Stimulated activated CD4-positive, alpha-beta T cell treated with anti-CD3 and anti-CD28 coated beads, TNF-alpha, amount 100 ng/mL, for 48 hours (primary cell): ENCODE data around the gene IMMP2L.
"Not testable (repeated sequence)": the region's sequence is repeated elsewhere in the genome, so short reads cannot be mapped to it uniquely, and the experiment has no call there.

Source experiments
- DNase-seq, 3 donors: peaks; one replicate each; pipeline ENCODE4 v3.0.0-alpha.2; 2020; ENCODE audit warnings: low read depth in 3 of 3

Gene IMMP2L

DNA sequence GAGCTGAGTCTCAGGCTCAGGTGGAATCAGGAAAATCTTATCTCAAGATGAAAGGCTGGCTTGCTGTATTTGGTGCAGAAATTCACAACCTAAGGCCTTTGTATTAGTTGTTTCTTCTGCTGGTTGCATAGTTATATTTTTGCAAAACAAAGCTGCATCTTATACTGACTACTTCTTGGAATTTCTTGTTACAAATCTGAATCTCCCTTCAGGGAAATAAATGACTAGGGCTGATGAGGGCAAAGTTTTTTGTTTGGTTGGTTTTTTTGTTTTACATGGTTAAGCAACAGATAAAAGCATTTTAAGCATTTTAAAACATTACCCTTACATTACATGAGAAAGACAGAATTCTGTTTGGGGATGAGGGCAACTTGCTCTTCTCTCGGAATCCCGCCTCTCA lies 485.3 kb downstream of the IMMP2L start:
- no peak for DNase-seq

DNA sequence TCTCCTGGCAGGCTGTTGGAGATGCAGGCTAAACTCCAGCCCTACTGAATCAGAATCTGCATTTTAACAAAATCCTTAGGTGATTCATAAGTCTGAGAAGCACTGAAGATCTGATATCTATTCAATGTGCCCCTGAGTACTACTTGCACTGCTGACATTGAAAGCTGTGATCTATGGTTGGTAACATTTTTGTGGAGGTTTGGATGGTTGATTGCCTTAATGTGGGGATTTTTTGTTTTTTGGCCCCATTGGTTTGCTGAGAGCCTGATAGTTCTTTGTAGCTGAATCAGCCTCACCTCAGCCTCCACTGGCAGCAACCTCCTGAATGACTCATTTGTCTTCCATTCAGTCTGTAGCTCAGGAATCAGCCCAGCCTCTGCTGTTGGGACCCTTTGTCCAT lies 486.1 kb downstream of the IMMP2L start:
- DNase-seq, result no peak

DNA sequence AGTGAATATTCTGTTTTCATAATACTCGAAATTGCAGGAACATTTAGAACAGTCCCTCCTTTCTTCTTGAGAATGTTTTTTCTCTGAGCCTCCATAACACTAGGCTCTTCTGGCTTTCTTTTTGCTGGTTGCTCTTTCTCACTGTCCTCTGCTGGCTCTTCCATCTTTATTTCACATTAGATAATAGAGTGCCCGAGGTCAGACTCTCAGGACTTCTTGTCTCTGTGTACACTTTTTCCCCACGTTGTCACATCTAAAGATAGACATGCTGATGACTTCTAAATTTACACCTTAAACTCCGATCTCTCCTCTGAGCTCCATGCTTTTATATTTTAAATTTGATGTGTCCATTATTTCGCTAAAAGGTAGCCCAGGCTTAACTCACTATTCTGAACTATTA lies 486.8 kb downstream of the IMMP2L start:
- no peak for DNase-seq

DNA sequence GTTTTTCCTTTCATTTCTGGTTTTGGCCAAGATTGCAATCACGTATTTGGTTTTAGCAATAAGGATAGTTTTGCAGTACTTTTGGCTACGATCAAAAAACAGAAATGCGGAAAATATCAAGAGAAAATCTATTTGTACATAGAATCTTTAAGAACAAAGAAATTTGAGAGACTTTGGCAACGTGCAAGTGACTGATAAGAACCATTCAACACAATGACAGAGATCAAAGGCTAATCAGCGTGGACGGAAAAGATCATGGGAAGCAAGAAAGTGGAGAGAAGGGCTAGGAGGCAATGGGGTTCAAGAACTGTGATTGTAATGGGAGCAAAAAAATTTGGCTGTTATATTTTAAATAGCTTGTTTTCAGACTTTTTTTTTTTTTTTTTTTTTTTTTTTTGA lies 487.5 kb downstream of the IMMP2L start:
- no peak for DNase-seq

DNA sequence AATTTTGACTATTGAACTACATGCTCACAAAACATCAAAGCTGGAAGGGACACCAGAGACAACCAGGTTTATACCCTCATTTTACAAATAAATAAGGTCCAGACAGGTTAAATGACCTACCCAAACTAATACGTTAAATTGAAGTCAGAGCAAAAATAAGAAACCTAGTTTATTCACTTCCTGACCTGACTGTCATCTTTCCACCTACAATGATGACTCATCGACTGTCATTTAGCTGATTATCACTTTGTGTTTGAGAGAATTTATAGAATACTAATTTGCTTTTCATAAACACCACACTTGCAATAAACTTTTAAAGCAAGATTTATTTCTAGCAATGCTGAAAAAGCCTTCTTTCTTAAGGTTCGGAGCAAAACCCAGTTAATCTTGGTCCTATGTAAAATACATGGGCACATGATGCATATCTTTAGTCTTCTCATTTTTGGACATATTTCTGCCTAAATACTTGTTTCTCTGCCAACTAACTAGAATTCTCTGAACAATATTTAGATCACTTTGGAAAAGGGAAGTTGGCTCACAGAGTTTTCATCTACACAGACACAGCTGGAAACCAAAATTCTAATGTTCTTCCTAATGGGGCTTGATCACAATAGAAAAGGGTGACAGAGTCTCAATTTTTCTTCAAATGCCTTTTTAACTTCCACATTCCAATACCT lies 488.1 kb downstream of the IMMP2L start:
- DNase-seq, result no peak

DNA sequence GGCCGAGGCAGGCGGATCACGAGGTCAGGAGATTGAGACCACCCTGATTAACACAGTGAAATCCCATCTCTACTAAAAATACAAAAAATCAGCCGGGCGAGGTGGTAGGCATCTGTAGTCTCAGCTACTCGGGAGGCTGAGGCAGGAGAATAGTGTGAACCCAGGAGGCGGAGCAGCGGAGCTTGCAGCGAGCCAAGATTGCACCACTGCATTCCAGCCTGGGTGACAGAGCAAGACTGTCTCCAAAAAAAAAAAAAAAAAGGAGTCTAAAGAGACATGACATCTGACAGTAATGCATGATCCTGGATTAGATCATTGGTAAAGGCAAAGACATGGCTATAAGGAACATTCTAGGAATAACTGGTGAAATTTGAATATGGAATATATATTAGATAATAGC lies 489.6 kb downstream of the IMMP2L start:
- not testable (repeated sequence) for DNase-seq

DNA sequence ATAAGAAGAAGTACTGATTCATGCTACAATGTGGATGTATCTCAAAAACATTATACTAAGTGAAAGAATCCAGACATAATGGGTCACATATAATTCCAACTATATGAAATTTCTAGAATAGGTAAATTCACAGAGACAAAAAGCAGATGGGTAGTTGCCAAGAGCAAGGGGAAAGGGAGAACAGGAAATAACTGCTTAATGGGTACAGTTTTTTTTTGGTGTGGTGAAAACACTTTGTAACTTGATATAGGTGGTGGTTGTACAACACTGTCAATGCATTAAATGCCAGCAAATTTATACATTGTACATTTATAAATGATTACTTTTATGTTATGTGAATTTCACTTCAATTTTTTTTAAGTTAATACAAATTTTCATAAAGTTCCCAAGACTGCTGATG lies 490.7 kb downstream of the IMMP2L start:
- no peak for DNase-seq

DNA sequence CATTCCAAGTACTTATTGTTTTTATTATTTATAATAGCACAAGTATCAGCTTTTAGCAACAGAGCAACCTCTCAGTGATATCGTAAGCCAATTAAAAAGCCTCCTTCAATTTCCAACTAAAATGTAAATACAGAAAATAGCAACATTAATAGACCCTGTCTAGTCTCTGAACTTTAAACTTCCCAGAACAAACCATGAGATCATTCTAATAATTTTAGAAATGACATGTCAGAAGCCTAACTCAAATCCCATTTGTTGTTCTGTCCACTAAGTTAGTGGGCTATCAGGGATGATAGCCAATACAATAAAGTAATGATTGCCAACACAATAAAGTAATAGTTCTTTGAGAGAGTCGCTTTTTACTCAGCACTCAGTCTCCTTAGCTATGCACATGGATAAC lies 493.7 kb downstream of the IMMP2L start:
- no peak for DNase-seq

DNA sequence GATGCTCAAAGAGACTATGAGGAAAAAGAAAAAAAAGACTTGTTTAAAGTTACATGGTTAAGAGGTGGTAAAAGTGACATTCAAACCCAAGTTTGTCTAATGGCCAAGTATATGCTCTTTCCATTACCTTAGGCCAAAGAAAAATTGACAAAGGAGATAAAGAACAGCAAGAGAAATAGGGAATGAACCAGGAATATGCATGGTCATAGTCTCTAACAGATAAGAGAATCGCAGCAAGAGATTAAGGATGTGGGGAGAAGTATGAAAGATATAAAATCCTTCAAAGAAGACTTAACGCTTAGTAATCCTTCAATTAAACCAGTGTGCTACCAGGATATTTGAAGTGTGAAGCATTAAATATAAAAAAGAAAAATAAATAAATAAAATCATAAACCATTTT lies 494.6 kb downstream of the IMMP2L start:
- no peak for DNase-seq

DNA sequence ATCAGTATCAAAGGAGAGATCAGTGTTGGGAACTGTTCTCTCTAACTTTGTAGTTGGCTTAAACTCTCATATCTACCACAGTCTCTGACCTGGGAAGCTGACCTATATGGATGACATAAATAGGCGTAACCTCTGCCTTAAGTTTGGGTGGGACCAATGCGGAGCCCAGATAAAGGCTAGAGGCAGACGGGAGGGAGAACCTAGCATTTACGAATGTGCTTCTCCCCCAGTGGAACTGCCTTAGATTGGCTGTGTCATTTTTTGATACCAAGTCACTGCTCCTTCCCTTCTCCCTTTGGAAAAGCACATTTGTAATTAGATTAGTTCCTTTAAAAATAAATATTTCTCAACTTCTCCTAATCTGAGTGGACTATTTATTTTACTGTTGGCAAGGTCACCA lies 495.0 kb downstream of the IMMP2L start:
- DNase-seq, result no peak

DNA sequence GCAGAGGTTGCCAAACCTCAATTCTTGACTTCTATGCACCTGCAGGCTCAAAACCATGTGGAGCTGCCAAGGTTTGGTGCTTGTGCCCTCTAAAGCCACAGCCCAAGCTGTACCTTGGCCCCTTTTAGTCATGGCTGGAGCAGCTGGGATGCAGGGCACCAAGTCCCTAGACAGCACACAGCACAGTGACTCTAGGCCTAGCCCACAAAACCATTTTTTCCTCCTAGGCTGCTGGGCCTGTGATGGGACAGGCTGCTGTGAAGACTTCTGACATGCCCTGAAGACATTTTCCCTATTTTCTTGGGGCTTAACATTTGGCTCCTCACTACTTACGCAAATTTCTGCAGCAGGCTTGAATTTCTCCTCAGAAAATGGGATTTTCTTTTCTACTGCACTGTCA lies 499.1 kb downstream of the IMMP2L start:
- DNase-seq, result no peak

DNA sequence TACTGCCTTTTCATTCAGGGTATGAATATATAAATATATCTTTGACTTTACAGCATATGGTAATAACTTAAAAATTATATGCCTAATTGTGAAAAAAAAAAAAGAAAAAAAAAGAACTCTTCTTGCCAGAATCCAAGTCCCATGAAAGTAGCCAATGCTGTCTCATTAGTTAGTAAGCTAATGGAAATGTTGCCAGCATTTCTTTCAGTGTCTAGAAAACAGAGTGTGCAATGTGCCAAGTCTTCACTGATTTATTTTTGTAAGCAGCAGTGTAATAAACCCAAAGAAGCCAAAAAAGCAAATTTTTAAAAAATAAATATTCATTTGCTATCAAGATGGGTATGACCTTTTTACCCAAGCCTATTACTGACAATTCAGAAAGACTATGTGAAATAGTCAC lies 502.5 kb downstream of the IMMP2L start:
- no peak for DNase-seq

DNA sequence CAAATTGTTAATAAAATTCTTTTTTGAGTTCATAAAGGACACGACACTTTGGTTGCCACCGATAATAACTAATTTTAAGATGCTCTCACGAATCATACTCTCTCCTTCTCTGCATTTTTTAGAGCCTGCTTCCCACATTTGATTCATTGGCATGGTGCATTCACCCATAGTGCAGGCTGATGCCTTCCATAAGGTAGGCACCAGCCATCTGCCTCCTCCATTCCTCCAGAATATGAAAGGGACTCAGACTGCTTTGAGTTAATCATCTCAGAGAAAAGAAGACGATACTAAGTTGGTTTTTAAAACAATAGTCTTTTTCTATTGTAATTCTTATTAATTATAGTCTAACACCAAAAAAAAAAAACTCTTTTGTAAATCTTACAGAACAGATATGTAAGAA lies 505.2 kb downstream of the IMMP2L start:
- DNase-seq, result no peak

DNA sequence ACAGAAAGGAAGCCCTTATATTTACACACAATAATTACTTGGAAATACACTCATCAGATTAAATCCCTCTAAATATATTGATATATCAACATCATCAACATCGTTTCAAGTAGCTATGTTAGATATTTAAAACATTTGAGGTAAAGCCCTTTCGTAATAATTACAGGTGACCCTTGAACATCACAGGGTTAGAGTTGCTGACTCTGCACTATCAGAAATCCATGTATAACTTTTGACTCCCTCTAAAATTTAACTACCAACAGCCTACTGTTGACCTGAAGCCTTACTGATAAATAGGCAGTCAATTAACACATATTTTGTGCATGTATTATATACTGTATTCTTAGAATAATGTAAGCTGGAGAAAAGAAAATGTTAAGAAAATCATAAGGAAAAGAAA lies 505.9 kb downstream of the IMMP2L start:
- no peak for DNase-seq

DNA sequence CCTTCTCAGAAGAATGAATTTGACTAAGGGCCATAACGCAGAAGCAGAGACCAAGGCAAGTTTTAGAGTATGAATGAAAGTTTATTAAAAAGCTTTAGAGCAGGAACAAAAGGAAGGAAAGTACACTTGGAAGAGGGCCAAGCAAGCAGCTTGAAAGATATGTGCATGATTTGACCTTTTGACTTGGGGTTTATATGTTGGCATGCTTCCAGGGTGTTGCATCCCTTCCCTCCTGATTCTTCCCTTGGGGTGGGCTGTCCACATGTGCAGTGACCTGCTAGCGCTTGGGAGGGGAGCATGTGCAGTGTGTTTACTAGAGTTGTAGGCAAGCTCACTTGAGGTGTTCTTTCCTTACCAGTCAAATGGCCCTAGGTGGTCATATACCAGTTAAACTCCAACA lies 509.3 kb downstream of the IMMP2L start:
- no peak for DNase-seq

DNA sequence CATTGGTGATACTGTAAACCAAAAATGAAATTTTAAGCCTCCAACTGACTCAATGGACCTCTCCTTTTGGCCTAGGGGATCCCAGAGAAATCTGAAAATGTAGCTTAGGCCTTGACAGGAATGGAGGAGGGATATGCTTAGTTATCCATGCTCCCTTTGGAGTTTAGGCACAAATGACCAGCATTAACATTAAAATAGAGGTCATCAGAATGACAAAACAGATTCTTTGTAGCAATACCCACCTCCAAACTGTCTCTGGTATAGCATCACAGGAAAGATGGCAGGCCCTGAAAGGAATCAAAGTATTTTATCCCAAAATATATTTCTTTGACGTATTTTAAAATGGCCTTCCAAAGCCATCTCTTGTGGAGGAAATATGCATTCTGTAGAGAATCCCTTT lies 510.5 kb downstream of the IMMP2L start:
- DNase-seq, result no peak

DNA sequence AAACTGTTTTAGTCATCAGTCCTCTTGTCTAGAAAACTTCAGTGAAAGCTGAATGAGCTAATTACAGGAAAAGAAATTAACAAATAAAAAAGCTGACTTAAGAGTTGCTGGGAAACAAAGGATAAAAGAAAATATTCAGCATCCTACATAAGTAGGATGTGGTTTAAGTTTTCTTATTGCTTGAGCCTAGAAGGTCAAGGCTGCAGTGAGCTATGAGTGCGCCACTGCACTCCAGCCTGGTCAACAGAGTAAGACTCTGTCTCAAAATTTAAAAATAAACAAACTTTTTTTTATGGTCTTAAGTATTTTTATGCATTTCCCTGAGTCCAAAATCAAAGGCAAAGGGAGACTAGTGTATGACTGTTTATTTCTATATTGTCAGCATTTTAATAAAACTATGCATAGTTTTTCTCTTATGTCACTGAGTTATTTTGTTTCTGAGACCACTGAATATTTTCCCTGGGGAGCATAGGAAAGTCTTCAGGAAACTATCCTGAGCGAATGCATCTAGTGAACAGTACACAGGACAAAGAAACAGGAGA lies 511.3 kb downstream of the IMMP2L start:
- DNase-seq, result no peak

DNA sequence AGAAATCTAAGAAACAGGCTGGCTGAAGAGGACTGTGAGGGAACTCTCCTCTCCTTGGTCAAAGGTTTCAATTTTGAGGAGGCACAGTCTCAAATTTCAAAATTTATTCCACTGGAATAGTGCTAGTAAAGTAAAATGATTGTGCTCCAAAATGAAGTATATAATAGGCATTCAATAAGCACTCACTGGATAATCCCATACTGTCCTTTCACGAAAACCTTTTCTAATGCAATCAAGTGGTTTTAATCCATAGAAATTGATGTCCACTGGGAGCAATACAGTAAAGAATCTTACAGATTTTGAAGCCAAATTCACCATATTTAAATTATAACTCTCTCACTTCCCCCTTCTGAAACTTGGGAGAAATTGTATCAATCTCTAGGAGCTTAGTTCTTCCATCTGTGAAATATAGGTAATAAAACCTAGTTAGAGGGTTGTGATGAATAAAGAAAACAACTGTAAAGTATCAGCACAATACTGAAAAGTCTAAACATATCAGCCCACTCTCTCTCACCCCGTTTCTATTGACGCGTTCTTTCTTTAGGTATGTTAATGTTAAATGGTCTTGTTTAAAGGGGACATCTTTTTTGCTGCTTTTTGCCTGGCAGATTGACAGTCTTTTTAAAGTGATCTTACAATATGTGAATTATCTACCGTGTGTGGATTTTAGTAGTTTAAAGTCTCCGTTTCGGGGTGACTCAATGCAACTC lies 512.2 kb downstream of the IMMP2L start:
- DNase-seq, result no peak

DNA sequence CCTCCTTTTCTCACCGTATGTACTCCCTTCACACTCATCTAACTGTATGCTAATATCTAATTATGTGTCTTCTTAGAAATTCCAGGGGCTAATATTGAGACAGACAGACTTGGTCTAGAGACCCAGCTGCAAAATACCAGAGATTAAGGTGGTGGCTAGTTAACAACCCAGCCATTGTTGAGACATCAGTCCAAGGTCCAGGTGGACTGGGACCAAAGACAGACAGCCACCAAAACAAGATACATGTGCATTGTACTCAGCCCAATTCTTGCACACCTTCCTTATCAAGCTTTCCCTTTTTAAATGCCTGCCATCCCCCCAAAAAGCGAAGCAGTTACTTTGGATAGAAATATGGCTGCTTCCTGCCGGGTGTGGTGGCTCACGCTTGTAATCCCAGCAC lies 514.7 kb downstream of the IMMP2L start:
- no peak for DNase-seq

DNA sequence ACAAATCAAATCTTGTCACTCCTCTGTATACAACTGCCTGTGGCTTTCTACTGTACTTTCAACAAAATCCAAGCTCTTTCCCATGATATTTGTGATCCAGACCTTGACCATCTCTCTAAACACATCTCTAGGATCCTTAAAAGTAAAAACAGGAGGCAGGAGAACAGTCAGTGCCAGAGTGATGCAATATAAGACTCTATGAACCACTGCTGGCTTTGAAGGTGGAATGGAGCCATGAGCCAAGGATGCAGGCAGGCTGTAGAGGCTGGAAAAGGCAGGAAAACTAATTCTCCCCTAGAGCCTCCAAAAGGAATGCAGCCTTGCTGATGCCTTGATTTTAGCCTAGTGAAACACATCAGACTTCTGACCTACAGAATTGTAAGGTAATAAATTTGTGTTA lies 516.8 kb downstream of the IMMP2L start:
- no peak for DNase-seq

DNA sequence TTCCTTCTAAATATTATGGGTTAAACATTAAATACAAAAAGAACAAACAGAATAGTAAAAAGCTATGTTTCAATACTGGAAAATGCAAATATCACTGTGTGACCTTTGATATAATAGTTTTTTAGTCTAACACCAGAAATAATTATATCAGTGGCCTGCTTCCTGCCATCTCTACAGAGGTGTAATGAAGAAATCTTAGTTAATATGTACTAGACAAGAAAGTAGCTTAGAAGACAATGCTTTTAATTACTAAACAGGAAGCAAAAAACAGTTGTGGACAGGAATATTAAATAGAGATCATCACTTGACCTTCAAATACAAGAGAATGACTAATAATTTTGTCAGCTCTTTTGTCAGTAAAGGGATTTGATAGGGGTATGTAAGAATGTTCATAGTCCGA lies 518.7 kb downstream of the IMMP2L start:
- DNase-seq, result no peak

DNA sequence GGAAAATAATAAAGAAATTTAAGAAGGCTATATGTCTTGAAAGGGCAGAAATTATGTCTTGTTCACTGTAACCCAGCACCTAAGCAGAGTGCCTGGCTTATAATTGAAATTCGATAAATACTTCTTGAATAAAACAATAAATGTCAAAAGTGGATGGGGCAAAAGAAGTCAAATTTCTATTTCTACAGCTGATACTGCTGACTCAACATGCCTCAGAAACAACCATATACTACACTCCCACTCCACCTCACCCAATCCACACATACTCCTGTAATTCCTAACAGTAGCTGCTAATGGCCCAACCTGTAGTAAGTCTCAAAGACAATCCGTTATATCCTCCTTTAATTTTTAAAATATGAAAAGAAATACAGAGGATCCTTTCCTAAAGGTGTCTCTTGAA lies 519.5 kb downstream of the IMMP2L start:
- no peak for DNase-seq

DNA sequence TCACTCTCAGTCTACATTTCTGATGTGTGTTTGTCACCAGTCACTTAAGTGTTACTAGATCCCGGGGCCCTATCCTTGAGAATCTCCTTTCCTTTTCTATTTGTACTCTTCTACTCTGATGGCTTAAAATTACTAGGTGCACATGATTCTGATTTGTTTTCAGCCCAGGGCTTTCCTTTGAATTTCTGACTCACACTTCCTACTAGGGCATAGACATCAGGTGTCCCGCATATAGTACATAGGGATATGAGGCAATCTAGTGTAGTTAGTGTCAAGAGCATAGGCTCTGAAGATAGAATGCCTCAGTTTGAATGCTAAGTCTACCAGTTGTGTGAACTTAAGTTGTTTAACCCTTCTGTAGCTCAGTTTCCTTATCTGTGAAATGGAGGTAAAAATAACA lies 520.7 kb downstream of the IMMP2L start:
- no peak for DNase-seq

DNA sequence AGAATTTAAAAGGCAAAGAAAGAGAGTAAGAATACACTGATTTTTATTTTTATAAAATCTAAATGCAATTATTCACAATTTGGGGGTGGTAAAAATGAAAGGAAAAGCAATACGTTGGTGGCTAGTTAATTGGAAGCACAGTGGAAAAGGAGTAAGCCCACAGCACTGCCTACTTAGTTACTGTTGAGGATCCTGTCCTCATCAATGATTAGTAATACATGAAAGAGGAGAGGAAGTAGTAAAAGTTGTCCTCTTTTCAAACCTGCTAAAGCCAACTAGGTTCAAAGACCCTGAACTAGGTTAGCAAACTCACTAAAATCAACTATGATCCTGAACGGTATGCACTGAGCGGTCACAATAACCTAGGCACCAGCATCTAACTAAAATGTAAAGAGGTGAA lies 524.1 kb downstream of the IMMP2L start:
- DNase-seq, result no peak
